SK-N-MC (cell line): ENCODE measurements around the gene PILRA.

Experiments
- EZH2 ChIP-seq: fragments of 200-600 bp; sonication (generic); IDR thresholded peaks from one replicate; pipeline ENCODE4 v1.6.1; 2017; ENCODE audit warnings: antibody characterized with exemption
- POLR2AphosphoS5 ChIP-seq: IDR thresholded peaks from 2 replicates; pipeline ENCODE4 v1.6.1; 2012; ENCODE audit warnings: mild to moderate bottlenecking, low read depth, low read length, borderline replicate concordance

GRCh38 chr7:100372256-100372655, 1.0 kb upstream of the PILRA start:
- no peak for TF ChIP-seq EZH2
- no peak for TF ChIP-seq POLR2AphosphoS5
